ENCODE data around the gene ZMYM4.

- TF ChIP-seq POLR2A (IDR thresholded peaks at IDR 0.05): no peak
- TF ChIP-seq CTCF (IDR thresholded peaks at IDR 0.05): no peak
Observed at GRCh38 chr1:35444519-35444774, 175.9 kb downstream of the ZMYM4 start.

Data from breast epithelium (tissue), 3 donors.